ENCODE measurements around the gene EVI5L. TPM values are rescaled to one million over a fixed set of nuclear protein-coding genes. Genes with fewer than 3 reads are reported as not detected.

Gene EVI5L
- total and polyA plus RNA-seq, 2 of the 4 experiments (the other 2 are of a cell fraction) = 12.7 to 14.6 TPM

GRCh38 chr19:7869910-7870511, 40.0 kb downstream of the EVI5L start:
- H3K9me3 ChIP-seq (ENCODE audit: control insufficient read depth, insufficient read depth, low read length) = no peaks in the 10 kb centered on the region
- DNase-seq (peak; percentile 8), ATAC-seq (ENCODE audit: low read depth) (no peak)
- no peaks in the 10 kb centered on the region for H3K9me1 ChIP-seq (ENCODE audit: insufficient read depth, low read length)
- H3K56ac ChIP-seq (ENCODE audit: extremely low read depth, insufficient read depth, low read length) = no peak overlapping the region
- H3K4me3 ChIP-seq (ENCODE audit: insufficient read depth, low read depth, low read length) = peak overlapping the region; percentile 43
- H2BK5ac ChIP-seq (ENCODE audit: low read depth, low read length, poor library complexity, severe bottlenecking) = no peak overlapping the region
- WGBS, 2 experiments (ENCODE audit: extremely low coverage in 2 of 2, insufficient read length in 1 of 2) = 61% methylated on average over 3 of the region's 30 CpGs; no CpG with 5 or more reads in 1 of the 2 experiments
- H3K23ac ChIP-seq (ENCODE audit: low read depth, low read length) = no peak overlapping the region
- in situ Hi-C loops (cut with MboI; ENCODE audit: low sequenced_read_pairs) = no loop called here
- no peak overlapping the region for H2BK120ac ChIP-seq (ENCODE audit: low read depth, low read length)
- no peak overlapping the region for H2AK5ac ChIP-seq (ENCODE audit: low read depth, low read length)
- H2BK20ac ChIP-seq (ENCODE audit: low read depth, low read length) = no peak overlapping the region
- no peaks in the 10 kb centered on the region for H3K36me3 ChIP-seq (ENCODE audit: control insufficient read depth, insufficient read depth, low read length)
- peak overlapping the region; percentile 88 for H2AFZ ChIP-seq (replicated peaks; ENCODE audit: low read length, poor library complexity)
- no peak overlapping the region for H2BK15ac ChIP-seq (ENCODE audit: low read depth, low read length)
- peak overlapping the region; percentile 78; the same call in 1 of the 2 replicates for H3K4me2 ChIP-seq (ENCODE audit: low read depth, low read length)
- no peak overlapping the region for H2AK9ac ChIP-seq (replicated peaks; ENCODE audit: low read depth, low read length, poor library complexity)
- H3K9ac ChIP-seq (ENCODE audit: low read depth, low read length) = no peak overlapping the region
- BruUV-seq (replicated peaks) = no TSS peak
- intact Hi-C loops (cut with micrococcal nuclease) = no loop called here
- H3K18ac ChIP-seq (ENCODE audit: low read depth, low read length) = no peak overlapping the region
- dilution Hi-C loops (cut with HindIII; ENCODE audit: low sequenced_read_pairs, unreplicated experiment) = no loop called here
- no peak overlapping the region for H4K5ac ChIP-seq (ENCODE audit: low read depth, low read length)
- H3K4me1 ChIP-seq (ENCODE audit: control insufficient read depth, insufficient read depth, low read length) = peaks cover 16% of the 10 kb centered on the region
- H3K27ac ChIP-seq (ENCODE audit: insufficient read depth, low read length) = no peak overlapping the region
- H4K20me1 ChIP-seq (ENCODE audit: insufficient read depth, low read length) = peaks cover 8% of the 10 kb centered on the region
- H3K79me1 ChIP-seq (ENCODE audit: low read depth in 1 of 2, low read length in 2 of 2) = no peaks in the 10 kb centered on the region
- TF ChIP-seq RFX5 (IDR thresholded peaks at IDR 0.05; ENCODE audit: low read depth, low read length) = no peak
- TF ChIP-seq POLR2A (IDR thresholded peaks at IDR 0.05; ENCODE audit: low read depth, low read length) = no peak
- TF ChIP-seq ELK1 (IDR thresholded peaks at IDR 0.05; ENCODE audit: borderline replicate concordance, low read depth, low read length) = no peak
- no peak for TF ChIP-seq USF2 (IDR thresholded peaks at IDR 0.05; ENCODE audit: low read depth, low read length)
- TF ChIP-seq NFE2L2 (IDR thresholded peaks at IDR 0.05; ENCODE audit: low read depth, low read length) = no peak
- TF ChIP-seq MAZ (IDR thresholded peaks at IDR 0.05; ENCODE audit: borderline replicate concordance, low read depth, low read length) = no peak
- TF ChIP-seq CEBPB (IDR thresholded peaks at IDR 0.05; ENCODE audit: low read depth, low read length) = no peak
- TF ChIP-seq CTCF (conservative IDR thresholded peaks at IDR 0.05; ENCODE audit: low read depth, low read length) = no peak
- TF ChIP-seq RAD21 (IDR thresholded peaks at IDR 0.05; ENCODE audit: low read length) = no peak
- TF ChIP-seq RCOR1 (IDR thresholded peaks at IDR 0.05; ENCODE audit: insufficient replicate concordance, low read length) = no peak
- no peak for TF ChIP-seq FOS (IDR thresholded peaks at IDR 0.05; ENCODE audit: low read depth, low read length)
- no peak for TF ChIP-seq MAFK (IDR thresholded peaks at IDR 0.05; ENCODE audit: low read depth, low read length)
- TF ChIP-seq CHD1 (IDR thresholded peaks at IDR 0.05; ENCODE audit: low read depth, low read length) = no peak
- TF ChIP-seq MXI1 (IDR thresholded peaks at IDR 0.05; ENCODE audit: borderline replicate concordance, low read depth, low read length) = no peak
- no peak for TF ChIP-seq SMC3 (IDR thresholded peaks at IDR 0.05; ENCODE audit: low read depth, low read length)
- TF ChIP-seq BHLHE40 (IDR thresholded peaks at IDR 0.05; ENCODE audit: low read depth, low read length) = no peak
- ChIA-PET CTCF (interaction anchor here (0.6 to 1.9 kb wide), 7 partner anchors 13 to 73 kb away, joined by 3 to 9 read pairs (median 5); partner anchors contain the start of genes MAP2K7 and TIMM44), POLR2A (ENCODE audit: unreplicated experiment) (no interaction called here)
- H4K8ac ChIP-seq (ENCODE audit: low read depth in 2 of 2, low read length in 2 of 2) = no peak overlapping the region
- H4K91ac ChIP-seq (ENCODE audit: insufficient read depth, low read depth, low read length) = no peak overlapping the region
- H3K27me3 ChIP-seq (ENCODE audit: control insufficient read depth, insufficient read depth, low read length) = peaks cover 30% of the 10 kb centered on the region
- H3K14ac ChIP-seq (replicated peaks; ENCODE audit: low read depth, low read length) = no peak overlapping the region
- no peak overlapping the region for H3K4ac ChIP-seq (ENCODE audit: low read depth, low read length)
